ENCODE results near the gene BHLHA15. TPM values are rescaled to one million over a fixed set of nuclear protein-coding genes. Genes with fewer than 3 reads are reported as not detected.
A peak's percentile ranks its signal among the peaks of the same experiment; 100 is the strongest.

Gene BHLHA15
- polyA plus RNA-seq, 1 experiment = not detected

- POLR2A ChIA-PET = no interaction called here
- CTCF ChIA-PET = interaction anchor here (1.2 to 7.2 kb wide), 3 partner anchors 13 to 159 kb away, joined by 3 to 89 read pairs (median 6); no protein-coding TSS in a partner anchor
- no peak for TF ChIP-seq CTCF (IDR thresholded peaks at IDR 0.05; ENCODE audit: low read depth, low read length)
Measured at GRCh38 chr7:98180751-98181150, 30.5 kb upstream of the BHLHA15 start.

GRCh38 chr7:98185101-98185500 is 26.1 kb upstream of the BHLHA15 start:
- TF ChIP-seq CTCF (IDR thresholded peaks at IDR 0.05; ENCODE audit: low read depth, low read length) = no peak
- ChIA-PET POLR2A (no interaction called here), CTCF (interaction anchor here (5.0 kb wide), 1 partner anchor 17 kb away, joined by 39 read pairs; no protein-coding TSS in a partner anchor)
- Histone ChIP-seq H3K4me3 (ENCODE audit: low read depth, low read length) (no peak overlapping the region), H3K27ac (ENCODE audit: low read depth, low read length) (no peak overlapping the region), H3K27me3 (ENCODE audit: control insufficient read depth, insufficient read depth, low read length) (no peaks in the 10 kb centered on the region), H3K9me3 (ENCODE audit: control insufficient read depth, insufficient read depth, low read length) (no peaks in the 10 kb centered on the region)
- DNase-seq (ENCODE audit: low read depth, low spot score) = no peak

More at GRCh38 chr7:98180751-98181150, 30.5 kb upstream of the BHLHA15 start:
- H3K27me3 ChIP-seq (ENCODE audit: control insufficient read depth, insufficient read depth, low read length) = no peaks in the 10 kb centered on the region
- no peak overlapping the region for H3K4me3 ChIP-seq (ENCODE audit: low read depth, low read length)
- no peak overlapping the region for H3K27ac ChIP-seq (ENCODE audit: low read depth, low read length)
- H3K9me3 ChIP-seq (ENCODE audit: control insufficient read depth, insufficient read depth, low read length) = no peaks in the 10 kb centered on the region; the same call in 1 of the 2 replicates
- no peak for DNase-seq (ENCODE audit: low read depth, low spot score)

- TF ChIP-seq CTCF (IDR thresholded peaks at IDR 0.05; ENCODE audit: low read depth, low read length) = no peak
- POLR2A ChIA-PET = no interaction called here
- H3K27ac ChIP-seq (ENCODE audit: low read depth, low read length) = peak overlapping the region; percentile 71
- no peaks in the 10 kb centered on the region for H3K27me3 ChIP-seq (ENCODE audit: control insufficient read depth, insufficient read depth, low read length)
- DNase-seq (ENCODE audit: low read depth, low spot score) = peak; percentile 21
- no peak overlapping the region for H3K4me3 ChIP-seq (ENCODE audit: low read depth, low read length)
- H3K9me3 ChIP-seq (ENCODE audit: control insufficient read depth, insufficient read depth, low read length) = no peaks in the 10 kb centered on the region
- CTCF ChIA-PET = interaction anchor here (1.3 to 5.0 kb wide), 2 partner anchors 18 to 166 kb away, joined by 3 to 39 read pairs; no protein-coding TSS in a partner anchor
Measured at GRCh38 chr7:98186452-98187137, 24.6 kb upstream of the BHLHA15 start.

GRCh38 chr7:98187138-98187502 is 24.1 kb upstream of the BHLHA15 start:
- no peak for DNase-seq (ENCODE audit: low read depth, low spot score)
- Histone ChIP-seq H3K27me3 (ENCODE audit: control insufficient read depth, insufficient read depth, low read length) (no peaks in the 10 kb centered on the region), H3K9me3 (ENCODE audit: control insufficient read depth, insufficient read depth, low read length) (no peaks in the 10 kb centered on the region), H3K4me3 (ENCODE audit: low read depth, low read length) (no peak overlapping the region), H3K27ac (ENCODE audit: low read depth, low read length) (no peak overlapping the region)
- CTCF ChIA-PET = interaction anchor here (0.5 to 5.0 kb wide), 3 partner anchors 19 to 166 kb away, joined by 3 to 39 read pairs (median 8); no protein-coding TSS in a partner anchor
- TF ChIP-seq CTCF (IDR thresholded peaks at IDR 0.05; ENCODE audit: low read depth, low read length) = no peak
- POLR2A ChIA-PET = no interaction called here

GRCh38 chr7:98189559-98189958 is 21.7 kb upstream of the BHLHA15 start:
- no peak for TF ChIP-seq CTCF (IDR thresholded peaks at IDR 0.05; ENCODE audit: low read depth, low read length)
- POLR2A ChIA-PET = interaction anchor here (0.7 kb wide), 1 partner anchor 1878 kb away, joined by 4 read pairs; no protein-coding TSS in a partner anchor
- Histone ChIP-seq H3K27me3 (ENCODE audit: control insufficient read depth, insufficient read depth, low read length) (no peaks in the 10 kb centered on the region), H3K4me3 (ENCODE audit: low read depth, low read length) (no peak overlapping the region), H3K27ac (ENCODE audit: low read depth, low read length) (no peak overlapping the region), H3K9me3 (ENCODE audit: control insufficient read depth, insufficient read depth, low read length) (no peaks in the 10 kb centered on the region)
- DNase-seq (ENCODE audit: low read depth, low spot score) = no peak
- CTCF ChIA-PET = interaction anchor here (0.5 kb wide), 1 partner anchor 645 kb away, joined by 4 read pairs; no protein-coding TSS in a partner anchor

All from AG04450 (cell line).